Keratinocyte (primary cell): ENCODE measurements around the gene STON2.

Experiments used
- CTCF ChIP-seq, 3 experiments: IDR thresholded peaks in 1 of 3; conservative IDR thresholded peaks in 1 of 3; optimal IDR thresholded peaks in 1 of 3; 2 replicates in 2 of 3; 3 replicates in 1 of 3; pipeline versions ENCODE3 to v1.5.1; 2011; ENCODE audit warnings: low read length in 3 of 3, mild to moderate bottlenecking in 3 of 3, moderate library complexity in 2 of 3, control low read depth in 1 of 3, inconsistent platforms in 1 of 3; ENCODE audit not compliant: insufficient read depth in 2 of 3; ENCODE audit errors: extremely low read depth in 1 of 3
- EZH2 ChIP-seq: IDR thresholded peaks from one replicate; pipeline ENCODE4 v1.6.1; 2012; ENCODE audit warnings: inconsistent platforms, mild to moderate bottlenecking, low read length, moderate library complexity

- TF ChIP-seq CTCF (optimal IDR thresholded peaks at IDR 0.05 in 1 of 3, IDR thresholded peaks at IDR 0.05 in 1 of 3, conservative IDR thresholded peaks at IDR 0.05 in 1 of 3; ENCODE audit: extremely low read depth in 1 of 3, insufficient read depth in 2 of 3, low read length in 3 of 3) (no peak), EZH2 (no peak)
These were observed 34.1 kb upstream of the STON2 start for GRCh38 chr14:81434230-81434629.
